HepG2 (cell line): Measurements from ENCODE around the gene NUP93. TPM values are rescaled to one million over a fixed set of nuclear protein-coding genes. Genes with fewer than 3 reads are reported as not detected.

Source experiments
- ATAC-seq: fragments of 200-7000 bp; cut with Tn5 transposase; 3 replicates; pipeline ENCODE4 v1.9.1; 2020; ENCODE audit warnings: mild to moderate bottlenecking, moderate library complexity
- BruUV-seq: library from RNA; stranded (reverse); fragments of 400-500 nt; replicated peaks from 2 replicates; lab custom pipeline; 2021; lab: Mats Ljungman, UMichigan
- CTCF ChIA-PET: fragments of 300-600 bp; formaldehyde crosslinking; extraction: SDS; loops from one replicate; lab custom pipeline; 2021; ENCODE audit warnings: low total read pairs, inconsistent platforms, low intra/inter-chr PET ratio; lab: Yijun Ruan, JAX
- POLR2A ChIA-PET: fragments of 350-600 bp; sonication (Branson Sonifier 250); formaldehyde crosslinking; loops from one replicate; lab custom pipeline; 2020; ENCODE audit warnings: antibody characterized with exemption, inconsistent platforms; lab: Yijun Ruan, JAX
- DNase-seq: peaks from one replicate; pipeline ENCODE4 v3.0.0-alpha.2; 2015; ENCODE audit warnings: low spot score
- FAIRE-seq: peaks from 3 replicates; lab custom pipeline; 2011; peaks lifted over from hg19 to GRCh38; lab: Jason Lieb, UNC
- H2AFZ ChIP-seq: one replicate; pipeline ENCODE4 v1.6.1; 2011; ENCODE audit warnings: low read length, inconsistent platforms
- H3K27ac ChIP-seq: fragments of 300-600 bp; 3 replicates; pipeline ENCODE4 v1.8.0; 2011; ENCODE audit warnings: mixed run types, mild to moderate bottlenecking, mixed read lengths, low read length, inconsistent platforms; ENCODE audit not compliant: insufficient read depth; ENCODE audit errors: extremely low read length
- H3K27me3 ChIP-seq, 2 experiments: fragments of 200-600 bp in 1 of 2; 2 replicates in 1 of 2; 3 replicates in 1 of 2; pipeline versions ENCODE4 v1.6.0 to v1.8.0; 2011; ENCODE audit warnings: low read length in 2 of 2, mild to moderate bottlenecking in 2 of 2, moderate library complexity in 2 of 2, inconsistent platforms in 1 of 2; ENCODE audit not compliant: insufficient read depth in 2 of 2, control insufficient read depth in 1 of 2
- H3K36me3 ChIP-seq, 2 experiments: fragments of 200-600 bp in 1 of 2; replicated peaks in 1 of 2; 2 replicates in 1 of 2; 3 replicates in 1 of 2; pipeline versions ENCODE4 v1.5.1 to v1.8.0; 2011; ENCODE audit warnings: low read length in 2 of 2, inconsistent platforms in 1 of 2; ENCODE audit not compliant: insufficient read depth in 2 of 2, control insufficient read depth in 1 of 2
- H3K4me1 ChIP-seq: 2 replicates; pipeline ENCODE4 v1.5.1; 2012; ENCODE audit warnings: low read length, inconsistent platforms; ENCODE audit not compliant: insufficient read depth
- H3K4me2 ChIP-seq: 2 replicates; pipeline ENCODE4 v1.6.0; 2011; ENCODE audit warnings: low read depth, low read length, inconsistent platforms
- H3K4me3 ChIP-seq, 3 experiments: fragments of 200-600 bp in 1 of 3; sonication (generic), shearing (Covaris generic) in 1 of 3; replicated peaks in 1 of 3; 2 replicates each; pipeline ENCODE4 v1.5.1; 2011 to 2016; ENCODE audit warnings: low read length in 3 of 3, inconsistent platforms in 2 of 3, low read depth in 2 of 3, mild to moderate bottlenecking in 2 of 3, control low read depth in 1 of 3, mixed read lengths in 1 of 3; ENCODE audit not compliant: insufficient read depth in 1 of 3
- H3K79me2 ChIP-seq: one replicate; pipeline ENCODE4 v1.6.1; 2011; ENCODE audit warnings: low read length, inconsistent platforms; ENCODE audit not compliant: insufficient read depth
- H3K9ac ChIP-seq: 2 replicates; pipeline ENCODE4 v1.6.0; 2011; ENCODE audit warnings: mild to moderate bottlenecking, low read depth, low read length, inconsistent platforms; ENCODE audit not compliant: insufficient read depth
- H3K9me3 ChIP-seq: 2 replicates; pipeline ENCODE4 v1.5.1; 2012; ENCODE audit warnings: mild to moderate bottlenecking, low read length
- H4K20me1 ChIP-seq: 2 replicates; pipeline ENCODE4 v1.6.0; 2011; ENCODE audit warnings: inconsistent platforms, mild to moderate bottlenecking, low read length, moderate library complexity; ENCODE audit not compliant: insufficient read depth
- ASH2L ChIP-seq: fragments of 300-600, 200-600 bp; sonication (generic); IDR thresholded peaks from 2 replicates; pipeline ENCODE4 v1.7.0; 2017; ENCODE audit warnings: low read depth, mild to moderate bottlenecking, moderate library complexity, mixed read lengths, low read length; ENCODE audit not compliant: insufficient read length
- CBX5 ChIP-seq: sonication (generic); formaldehyde crosslinking; IDR thresholded peaks from 2 replicates; pipeline ENCODE4 v1.4.0; 2020; ENCODE audit warnings: missing genetic modification reagents, borderline replicate concordance
- KLF12 ChIP-seq: sonication (generic); formaldehyde crosslinking; IDR thresholded peaks from 2 replicates; pipeline ENCODE4 v1.4.0; 2020; ENCODE audit warnings: missing genetic modification reagents, borderline replicate concordance
- MBD4 ChIP-seq: IDR thresholded peaks from 2 replicates; pipeline ENCODE4 v1.6.1; 2012; ENCODE audit warnings: low read length, inconsistent platforms, borderline replicate concordance
- MTF2 ChIP-seq: sonication (generic); formaldehyde crosslinking; IDR thresholded peaks from 2 replicates; pipeline ENCODE4 v1.5.0; 2020; ENCODE audit warnings: missing genetic modification reagents, borderline replicate concordance
- NAIF1 ChIP-seq: sonication (generic); formaldehyde crosslinking; IDR thresholded peaks from 2 replicates; pipeline ENCODE4 v1.5.0; 2020; ENCODE audit warnings: mild to moderate bottlenecking, missing genetic modification reagents, borderline replicate concordance
- RFX3 ChIP-seq: IDR thresholded peaks from 2 replicates; pipeline ENCODE4 v1.6.1; 2016; ENCODE audit warnings: missing biosample characterization, missing genetic modification reagents
- XBP1 ChIP-seq: sonication (generic); formaldehyde crosslinking; IDR thresholded peaks from 2 replicates; pipeline ENCODE4 v1.5.0; 2020; ENCODE audit warnings: missing genetic modification reagents
- ZNF121 ChIP-seq: sonication (generic); formaldehyde crosslinking; IDR thresholded peaks from 2 replicates; pipeline ENCODE4 v1.5.0; 2020; ENCODE audit warnings: mild to moderate bottlenecking, missing genetic modification reagents
- ZNF180 ChIP-seq: sonication (generic); formaldehyde crosslinking; IDR thresholded peaks from 2 replicates; pipeline ENCODE4 v1.4.0; 2020; ENCODE audit warnings: low read depth, missing genetic modification reagents, borderline replicate concordance
- ZNF251 ChIP-seq: sonication (generic); formaldehyde crosslinking; IDR thresholded peaks from 2 replicates; pipeline ENCODE4 v1.9.0; 2021; ENCODE audit warnings: mild to moderate bottlenecking, missing genetic modification reagents
- ZNF564 ChIP-seq: sonication (generic); formaldehyde crosslinking; IDR thresholded peaks from 2 replicates; pipeline ENCODE4 v1.8.1; 2023; ENCODE audit warnings: mild to moderate bottlenecking, missing genetic modification reagents
- ZNF607 ChIP-seq: sonication (generic); formaldehyde crosslinking; IDR thresholded peaks from 2 replicates; pipeline ENCODE4 v1.5.1; 2020; ENCODE audit warnings: missing genetic modification reagents, mild to moderate bottlenecking, borderline replicate concordance
- ZNF678 ChIP-seq: sonication (generic); formaldehyde crosslinking; IDR thresholded peaks from 2 replicates; pipeline ENCODE4 v1.4.0; 2020; ENCODE audit warnings: mild to moderate bottlenecking, missing genetic modification reagents
- ZNF747 ChIP-seq: sonication (generic); formaldehyde crosslinking; IDR thresholded peaks from 2 replicates; pipeline ENCODE4 v1.8.1; 2023; ENCODE audit warnings: missing genetic modification reagents, mild to moderate bottlenecking, borderline replicate concordance
- ZNF776 ChIP-seq: sonication (generic); formaldehyde crosslinking; IDR thresholded peaks from 2 replicates; pipeline ENCODE4 v1.4.0; 2020; ENCODE audit warnings: mild to moderate bottlenecking, missing genetic modification reagents
- WGBS: methylation state at CpG from one replicate; pipeline ENCODE4 v1.1.6; 2017; ENCODE audit warnings: low lambda C conversion rate; 5-methylcytosine and 5-hydroxymethylcytosine counted together
- in situ Hi-C: cut with HindIII; loops from 2 replicates; pipeline ENCODE4 v1.10.0; 2017; ENCODE audit warnings: low pct_unique_long_range_greater_than_20kb; ENCODE audit not compliant: extremely low pct_ligation_motif_present
- intact Hi-C: fragments of 100-400 bp; cut with micrococcal nuclease; formaldehyde crosslinking; loops from one replicate; pipeline ENCODE4 v1.10.0; 2022; ENCODE audit not compliant: unreplicated experiment
- polyA plus RNA-seq, 8 experiments: library from polyadenylated mRNA; depleted of rRNA in 3 of 8; stranded (reverse) in 7 of 8; unstranded in 1 of 8; fragments of >200 nt; fragmentation: Illumina TruSeq in 4 of 8; extraction: Trizol in 4 of 8; gene quantifications; 2 replicates each; pipeline versions ENCODE4 v1.2.1 to v1.2.3, GENCODE V29; 2011 to 2016; ENCODE audit warnings: low read depth in 4 of 8, missing spikeins in 1 of 8, mixed read lengths in 1 of 8; ENCODE audit not compliant: insufficient read depth in 1 of 8
- total RNA-seq, 5 experiments: library from RNA; depleted of rRNA; stranded (reverse); fragments of >200 nt; fragmentation: Illumina TruSeq; extraction: Trizol; gene quantifications; 2 replicates each; pipeline ENCODE4 v1.2.3, GENCODE V29; 2016; ENCODE audit warnings: low read depth in 1 of 5
- TF ChIP-seq, protein P1 (sequence below): sonication (generic); formaldehyde crosslinking; IDR thresholded peaks from 2 replicates; pipeline ENCODE4 v1.5.0; 2020; ENCODE audit warnings: mild to moderate bottlenecking, missing genetic modification reagents
- TF ChIP-seq, protein P2 (sequence below): sonication (generic); formaldehyde crosslinking; IDR thresholded peaks from 2 replicates; pipeline ENCODE4; 2020; ENCODE audit warnings: missing genetic modification reagents, mild to moderate bottlenecking, borderline replicate concordance
- TF ChIP-seq, protein P3 (sequence below): sonication (generic); formaldehyde crosslinking; IDR thresholded peaks from 2 replicates; pipeline ENCODE4 v1.5.0; 2020; ENCODE audit warnings: mild to moderate bottlenecking, missing genetic modification reagents

The NUP93 gene
- total and polyA plus RNA-seq, 2 of the 13 experiments (the other 11 are each of a cell fraction or from before 2014, with no cell fraction given), result 58.5 to 140 TPM

DNA sequence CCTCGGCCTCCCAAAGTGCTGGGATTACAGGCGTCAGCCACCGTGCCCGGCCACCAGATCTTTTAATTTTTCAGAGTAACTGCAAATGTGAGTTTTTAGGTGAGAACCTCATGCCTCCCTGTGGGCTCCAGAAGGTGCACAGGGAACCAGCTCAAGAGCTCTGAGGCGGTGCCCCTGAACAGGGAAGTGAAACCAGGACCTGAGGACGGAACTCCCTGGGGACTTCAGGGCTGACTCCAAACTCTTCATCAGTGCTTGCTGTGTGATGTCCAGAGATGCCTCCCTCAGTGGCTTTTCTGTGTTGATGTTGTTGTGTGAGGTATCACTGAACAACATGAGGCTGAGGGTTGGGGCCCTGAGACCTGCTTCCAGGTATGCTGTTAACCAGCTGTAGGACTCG lies 158.9 kb downstream of the NUP93 start:
- no peak for ATAC-seq
- no peaks in the 10 kb centered on the region for H3K36me3 ChIP-seq
- H2AFZ ChIP-seq, result no peak overlapping the region
- intact Hi-C loops (no loop called here), in situ Hi-C loops (no loop called here)
- H3K27ac ChIP-seq, result no peak overlapping the region
- FAIRE-seq, result no peak
- H3K79me2 ChIP-seq, result no peaks in the 10 kb centered on the region
- 70% methylated on average over 7 of the region's 7 CpGs for WGBS
- DNase-seq, result no peak
- BruUV-seq, result no TSS peak
- TF ChIP-seq MBD4 (no peak), ASH2L (no peak), ZNF747 (CRISPR knock-in tag) (no peak), CBX5 (CRISPR knock-in tag) (no peak), ZNF607 (no peak), KLF12 (CRISPR knock-in tag) (no peak), ZNF251 (CRISPR knock-in tag) (no peak), ZNF678 (CRISPR knock-in tag) (no peak), ZNF776 (no peak), NAIF1 (no peak), MTF2 (CRISPR knock-in tag) (no peak), ZNF180 (no peak), XBP1 (no peak), ZNF121 (no peak), RFX3 (CRISPR knock-in tag) (no peak), ZNF564 (no peak)
- TF ChIP-seq, protein P1, sequence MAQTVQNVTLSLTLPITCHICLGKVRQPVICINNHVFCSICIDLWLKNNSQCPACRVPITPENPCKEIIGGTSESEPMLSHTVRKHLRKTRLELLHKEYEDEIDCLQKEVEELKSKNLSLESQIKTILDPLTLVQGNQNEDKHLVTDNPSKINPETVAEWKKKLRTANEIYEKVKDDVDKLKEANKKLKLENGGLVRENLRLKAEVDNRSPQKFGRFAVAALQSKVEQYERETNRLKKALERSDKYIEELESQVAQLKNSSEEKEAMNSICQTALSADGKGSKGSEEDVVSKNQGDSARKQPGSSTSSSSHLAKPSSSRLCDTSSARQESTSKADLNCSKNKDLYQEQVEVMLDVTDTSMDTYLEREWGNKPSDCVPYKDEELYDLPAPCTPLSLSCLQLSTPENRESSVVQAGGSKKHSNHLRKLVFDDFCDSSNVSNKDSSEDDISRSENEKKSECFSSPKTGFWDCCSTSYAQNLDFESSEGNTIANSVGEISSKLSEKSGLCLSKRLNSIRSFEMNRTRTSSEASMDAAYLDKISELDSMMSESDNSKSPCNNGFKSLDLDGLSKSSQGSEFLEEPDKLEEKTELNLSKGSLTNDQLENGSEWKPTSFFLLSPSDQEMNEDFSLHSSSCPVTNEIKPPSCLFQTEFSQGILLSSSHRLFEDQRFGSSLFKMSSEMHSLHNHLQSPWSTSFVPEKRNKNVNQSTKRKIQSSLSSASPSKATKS (CRISPR knock-in tag), result no peak
- TF ChIP-seq, protein P2, sequence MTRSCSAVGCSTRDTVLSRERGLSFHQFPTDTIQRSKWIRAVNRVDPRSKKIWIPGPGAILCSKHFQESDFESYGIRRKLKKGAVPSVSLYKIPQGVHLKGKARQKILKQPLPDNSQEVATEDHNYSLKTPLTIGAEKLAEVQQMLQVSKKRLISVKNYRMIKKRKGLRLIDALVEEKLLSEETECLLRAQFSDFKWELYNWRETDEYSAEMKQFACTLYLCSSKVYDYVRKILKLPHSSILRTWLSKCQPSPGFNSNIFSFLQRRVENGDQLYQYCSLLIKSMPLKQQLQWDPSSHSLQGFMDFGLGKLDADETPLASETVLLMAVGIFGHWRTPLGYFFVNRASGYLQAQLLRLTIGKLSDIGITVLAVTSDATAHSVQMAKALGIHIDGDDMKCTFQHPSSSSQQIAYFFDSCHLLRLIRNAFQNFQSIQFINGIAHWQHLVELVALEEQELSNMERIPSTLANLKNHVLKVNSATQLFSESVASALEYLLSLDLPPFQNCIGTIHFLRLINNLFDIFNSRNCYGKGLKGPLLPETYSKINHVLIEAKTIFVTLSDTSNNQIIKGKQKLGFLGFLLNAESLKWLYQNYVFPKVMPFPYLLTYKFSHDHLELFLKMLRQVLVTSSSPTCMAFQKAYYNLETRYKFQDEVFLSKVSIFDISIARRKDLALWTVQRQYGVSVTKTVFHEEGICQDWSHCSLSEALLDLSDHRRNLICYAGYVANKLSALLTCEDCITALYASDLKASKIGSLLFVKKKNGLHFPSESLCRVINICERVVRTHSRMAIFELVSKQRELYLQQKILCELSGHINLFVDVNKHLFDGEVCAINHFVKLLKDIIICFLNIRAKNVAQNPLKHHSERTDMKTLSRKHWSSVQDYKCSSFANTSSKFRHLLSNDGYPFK (CRISPR knock-in tag), result no peak
- TF ChIP-seq, protein P3, sequence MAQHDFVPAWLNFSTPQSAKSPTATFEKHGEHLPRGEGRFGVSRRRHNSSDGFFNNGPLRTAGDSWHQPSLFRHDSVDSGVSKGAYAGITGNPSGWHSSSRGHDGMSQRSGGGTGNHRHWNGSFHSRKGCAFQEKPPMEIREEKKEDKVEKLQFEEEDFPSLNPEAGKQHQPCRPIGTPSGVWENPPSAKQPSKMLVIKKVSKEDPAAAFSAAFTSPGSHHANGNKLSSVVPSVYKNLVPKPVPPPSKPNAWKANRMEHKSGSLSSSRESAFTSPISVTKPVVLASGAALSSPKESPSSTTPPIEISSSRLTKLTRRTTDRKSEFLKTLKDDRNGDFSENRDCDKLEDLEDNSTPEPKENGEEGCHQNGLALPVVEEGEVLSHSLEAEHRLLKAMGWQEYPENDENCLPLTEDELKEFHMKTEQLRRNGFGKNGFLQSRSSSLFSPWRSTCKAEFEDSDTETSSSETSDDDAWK, result no peak
- CTCF ChIA-PET, result no interaction called here
- no peak overlapping the region for H3K9ac ChIP-seq
- H3K9me3 ChIP-seq, result no peaks in the 10 kb centered on the region
- H3K27me3 ChIP-seq, result peaks cover 2 to 7% of the 10 kb centered on the region in 2 experiments; a peak in 3 of 5 replicates
- H3K4me3 ChIP-seq, result no peak overlapping the region
- POLR2A ChIA-PET, result interaction anchor here (1.1 to 1.5 kb wide), 2 partner anchors 33 to 42 kb away, joined by 3 to 7 read pairs; partner anchors contain the start of gene HERPUD1
- no peaks in the 10 kb centered on the region for H4K20me1 ChIP-seq
- no peak overlapping the region for H3K4me2 ChIP-seq
- no peaks in the 10 kb centered on the region; the same call in 1 of the 2 replicates for H3K4me1 ChIP-seq
